Measurements from ENCODE around the gene PDE1A.

Gene PDE1A

DNA sequence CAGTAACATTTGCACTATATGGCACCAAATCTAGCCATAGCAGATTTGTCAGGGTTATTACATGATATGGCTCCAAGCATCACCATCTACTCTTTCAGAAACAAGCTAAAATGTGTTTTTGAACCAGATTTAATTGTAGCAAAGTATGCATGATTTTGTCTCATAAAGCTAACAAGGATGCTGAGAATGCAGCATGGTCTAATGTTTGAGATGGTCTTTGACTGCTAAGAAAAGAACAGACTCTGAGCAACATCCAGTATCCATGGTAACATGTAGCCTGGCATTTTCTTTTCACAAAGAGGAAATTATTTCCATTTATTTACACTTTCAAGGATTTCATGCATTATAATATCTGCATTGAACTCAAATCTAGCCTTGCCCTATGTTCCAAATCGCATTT is 206.5 kb downstream of the PDE1A start:
- ATAC-seq (ENCODE audit: low read depth) (no peak), DNase-seq (ENCODE audit: low spot score) (no peak)
- H3K9me3 ChIP-seq (ENCODE audit: severe bottlenecking) = no peaks in the 10 kb centered on the region
- no peaks in the 10 kb centered on the region for H3K27me3 ChIP-seq (ENCODE audit: insufficient read depth, poor library complexity, severe bottlenecking)
- H3K27ac ChIP-seq (ENCODE audit: poor library complexity, severe bottlenecking) = no peak overlapping the region
- H3K4me1 ChIP-seq (ENCODE audit: insufficient read depth, poor library complexity, severe bottlenecking) = no peaks in the 10 kb centered on the region
- H3K36me3 ChIP-seq (ENCODE audit: low read depth) = no peaks in the 10 kb centered on the region
- TF ChIP-seq, protein P1, sequence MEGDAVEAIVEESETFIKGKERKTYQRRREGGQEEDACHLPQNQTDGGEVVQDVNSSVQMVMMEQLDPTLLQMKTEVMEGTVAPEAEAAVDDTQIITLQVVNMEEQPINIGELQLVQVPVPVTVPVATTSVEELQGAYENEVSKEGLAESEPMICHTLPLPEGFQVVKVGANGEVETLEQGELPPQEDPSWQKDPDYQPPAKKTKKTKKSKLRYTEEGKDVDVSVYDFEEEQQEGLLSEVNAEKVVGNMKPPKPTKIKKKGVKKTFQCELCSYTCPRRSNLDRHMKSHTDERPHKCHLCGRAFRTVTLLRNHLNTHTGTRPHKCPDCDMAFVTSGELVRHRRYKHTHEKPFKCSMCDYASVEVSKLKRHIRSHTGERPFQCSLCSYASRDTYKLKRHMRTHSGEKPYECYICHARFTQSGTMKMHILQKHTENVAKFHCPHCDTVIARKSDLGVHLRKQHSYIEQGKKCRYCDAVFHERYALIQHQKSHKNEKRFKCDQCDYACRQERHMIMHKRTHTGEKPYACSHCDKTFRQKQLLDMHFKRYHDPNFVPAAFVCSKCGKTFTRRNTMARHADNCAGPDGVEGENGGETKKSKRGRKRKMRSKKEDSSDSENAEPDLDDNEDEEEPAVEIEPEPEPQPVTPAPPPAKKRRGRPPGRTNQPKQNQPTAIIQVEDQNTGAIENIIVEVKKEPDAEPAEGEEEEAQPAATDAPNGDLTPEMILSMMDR (IDR thresholded peaks at IDR 0.05; ENCODE audit: poor library complexity, severe bottlenecking) = no peak
- H3K4me3 ChIP-seq (ENCODE audit: severe bottlenecking) = no peak overlapping the region

DNA sequence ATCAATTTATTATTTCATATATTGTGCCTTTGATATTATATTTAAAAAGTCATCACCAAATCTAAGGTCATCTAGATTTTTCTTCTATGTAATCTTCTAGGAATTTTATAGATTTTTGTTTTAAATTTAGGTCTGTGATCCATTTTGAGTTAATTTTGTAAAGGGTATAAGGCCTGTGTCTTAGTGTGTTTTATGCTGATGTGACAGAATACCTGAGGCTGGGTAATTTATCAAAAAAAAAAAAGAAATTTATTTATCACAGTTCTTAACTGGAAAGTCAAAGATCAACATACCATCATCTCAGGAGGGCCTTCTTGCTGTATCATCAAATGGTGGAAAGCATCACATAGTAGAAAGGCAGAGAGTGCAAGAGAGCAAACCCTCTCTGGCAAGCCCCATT is 216.2 kb downstream of the PDE1A start:
- H3K9me3 ChIP-seq (ENCODE audit: severe bottlenecking) = no peaks in the 10 kb centered on the region
- DNase-seq (ENCODE audit: low spot score) (no peak), ATAC-seq (ENCODE audit: low read depth) (no peak)
- H3K27me3 ChIP-seq (ENCODE audit: insufficient read depth, poor library complexity, severe bottlenecking) = no peaks in the 10 kb centered on the region
- H3K27ac ChIP-seq (ENCODE audit: poor library complexity, severe bottlenecking) = no peak overlapping the region
- TF ChIP-seq, protein P1 (IDR thresholded peaks at IDR 0.05; ENCODE audit: poor library complexity, severe bottlenecking) = no peak
- H3K4me3 ChIP-seq (ENCODE audit: severe bottlenecking) = no peak overlapping the region
- no peaks in the 10 kb centered on the region for H3K36me3 ChIP-seq (ENCODE audit: low read depth)
- no peaks in the 10 kb centered on the region for H3K4me1 ChIP-seq (ENCODE audit: insufficient read depth, poor library complexity, severe bottlenecking)

DNA sequence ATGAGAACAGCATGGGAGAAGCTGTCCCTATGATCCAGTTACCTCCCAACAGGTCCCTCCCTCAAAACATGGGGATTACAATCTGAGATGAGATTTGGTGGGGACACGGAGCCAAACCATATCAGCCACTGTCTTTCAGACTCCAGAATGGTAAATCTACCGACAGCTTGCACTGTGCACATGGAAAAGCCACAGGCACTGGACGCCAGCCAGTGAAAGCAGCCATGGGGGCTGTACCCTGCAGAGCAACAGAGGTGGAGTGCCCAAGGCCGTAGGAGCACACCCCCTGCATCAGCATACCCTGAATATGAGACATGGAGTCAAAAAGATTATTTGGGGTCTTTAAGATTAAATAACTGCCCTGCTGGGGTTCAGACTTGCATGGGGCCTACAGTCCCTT is 218.4 kb downstream of the PDE1A start:
- H3K27me3 ChIP-seq (ENCODE audit: insufficient read depth, poor library complexity, severe bottlenecking) = no peaks in the 10 kb centered on the region
- H3K9me3 ChIP-seq (ENCODE audit: severe bottlenecking) = no peaks in the 10 kb centered on the region
- no peak overlapping the region for H3K27ac ChIP-seq (ENCODE audit: poor library complexity, severe bottlenecking)
- H3K4me1 ChIP-seq (ENCODE audit: insufficient read depth, poor library complexity, severe bottlenecking) = no peaks in the 10 kb centered on the region
- DNase-seq (ENCODE audit: low spot score) = no peak
- no peak overlapping the region for H3K4me3 ChIP-seq (ENCODE audit: severe bottlenecking)
- no peak for ATAC-seq (ENCODE audit: low read depth)
- H3K36me3 ChIP-seq (ENCODE audit: low read depth) = no peaks in the 10 kb centered on the region
- TF ChIP-seq, protein P1 (IDR thresholded peaks at IDR 0.05; ENCODE audit: poor library complexity, severe bottlenecking) = no peak

DNA sequence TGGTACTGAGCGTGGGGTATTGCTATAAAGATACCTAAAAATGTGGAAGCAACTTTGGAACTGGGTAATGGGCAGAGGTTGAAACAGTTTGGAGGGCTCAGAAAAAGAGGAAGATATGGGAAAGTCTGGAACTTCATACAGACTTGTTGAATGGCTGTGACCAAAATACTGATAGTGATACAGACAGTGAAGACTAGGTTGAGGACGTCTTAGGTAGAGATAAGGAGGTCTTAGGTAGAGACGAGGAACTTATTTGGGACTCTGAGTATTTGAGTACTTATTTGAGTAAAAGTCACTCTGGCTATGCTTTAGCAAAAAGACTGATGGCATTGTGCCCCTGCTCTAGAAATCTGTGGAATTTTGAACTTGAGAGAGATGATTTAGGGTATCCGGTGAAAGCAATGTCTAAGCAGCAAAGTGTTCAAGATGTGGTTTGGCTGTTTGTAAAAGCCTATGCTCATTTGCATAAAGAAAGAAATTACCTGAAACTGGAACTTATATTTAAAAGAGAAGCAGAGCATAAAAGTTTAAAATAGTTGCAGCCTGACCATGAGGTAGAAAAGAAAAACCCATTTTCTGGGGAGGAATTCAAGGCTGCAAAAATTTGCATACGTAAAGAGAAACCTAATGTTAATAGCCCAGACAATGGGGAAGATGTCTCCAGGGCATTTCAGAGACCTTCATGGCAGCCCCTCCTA is 219.6 kb downstream of the PDE1A start:
- ATAC-seq (ENCODE audit: low read depth) (no peak), DNase-seq (ENCODE audit: low spot score) (no peak)
- Histone ChIP-seq H3K4me3 (ENCODE audit: severe bottlenecking) (no peak overlapping the region), H3K4me1 (ENCODE audit: insufficient read depth, poor library complexity, severe bottlenecking) (no peaks in the 10 kb centered on the region), H3K9me3 (ENCODE audit: severe bottlenecking) (no peaks in the 10 kb centered on the region), H3K27ac (ENCODE audit: poor library complexity, severe bottlenecking) (no peak overlapping the region), H3K36me3 (ENCODE audit: low read depth) (no peaks in the 10 kb centered on the region), H3K27me3 (ENCODE audit: insufficient read depth, poor library complexity, severe bottlenecking) (no peaks in the 10 kb centered on the region)
- TF ChIP-seq, protein P1 (IDR thresholded peaks at IDR 0.05; ENCODE audit: poor library complexity, severe bottlenecking) = no peak

DNA sequence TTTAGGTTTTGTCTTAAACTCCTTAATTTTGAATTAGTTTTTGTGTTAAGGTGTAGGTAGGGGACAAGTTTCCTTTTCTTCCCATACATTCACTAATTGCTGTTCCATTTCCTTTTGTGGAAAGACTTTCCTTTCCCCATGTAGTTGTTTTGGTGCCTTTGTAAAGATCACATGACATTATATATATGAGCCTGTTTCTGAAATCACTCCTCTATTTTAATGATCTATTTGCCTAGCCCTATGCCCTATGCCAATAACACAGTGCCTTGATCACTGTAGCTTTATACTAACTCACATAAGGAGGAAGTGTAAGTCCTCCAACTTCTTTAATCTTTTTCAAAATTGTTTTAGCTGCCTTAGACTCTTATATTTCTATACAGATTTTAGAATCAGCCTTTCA is 229.3 kb downstream of the PDE1A start:
- no peak overlapping the region for H3K27ac ChIP-seq (ENCODE audit: poor library complexity, severe bottlenecking)
- no peaks in the 10 kb centered on the region for H3K27me3 ChIP-seq (ENCODE audit: insufficient read depth, poor library complexity, severe bottlenecking)
- H3K4me1 ChIP-seq (ENCODE audit: insufficient read depth, poor library complexity, severe bottlenecking) = no peaks in the 10 kb centered on the region
- ATAC-seq (ENCODE audit: low read depth) (no peak), DNase-seq (ENCODE audit: low spot score) (no peak)
- no peaks in the 10 kb centered on the region for H3K9me3 ChIP-seq (ENCODE audit: severe bottlenecking)
- H3K4me3 ChIP-seq (ENCODE audit: severe bottlenecking) = no peak overlapping the region
- H3K36me3 ChIP-seq (ENCODE audit: low read depth) = no peaks in the 10 kb centered on the region
- TF ChIP-seq, protein P1 (IDR thresholded peaks at IDR 0.05; ENCODE audit: poor library complexity, severe bottlenecking) = no peak
